NB4 (cell line): ENCODE results near the gene NPAS1.

Experiments used
- MAX ChIP-seq: IDR thresholded peaks from 2 replicates; pipeline ENCODE4 v1.6.1; 2011; ENCODE audit warnings: low read depth, low read length
- MYC ChIP-seq: IDR thresholded peaks from 2 replicates; pipeline ENCODE4 v1.6.1; 2011; ENCODE audit warnings: low read depth, low read length
- POLR2A ChIP-seq: IDR thresholded peaks from 2 replicates; pipeline ENCODE4 v1.6.1; 2011; ENCODE audit warnings: mild to moderate bottlenecking; ENCODE audit not compliant: insufficient read length; ENCODE audit errors: extremely low read depth
- TF ChIP-seq, protein P1 (sequence below): IDR thresholded peaks from one replicate; pipeline ENCODE4 v1.5.1; 2012; ENCODE audit warnings: low read depth, low read length

GRCh38 chr19:47086280-47086679, 66.6 kb downstream of the NPAS1 start:
- TF ChIP-seq, protein P1, sequence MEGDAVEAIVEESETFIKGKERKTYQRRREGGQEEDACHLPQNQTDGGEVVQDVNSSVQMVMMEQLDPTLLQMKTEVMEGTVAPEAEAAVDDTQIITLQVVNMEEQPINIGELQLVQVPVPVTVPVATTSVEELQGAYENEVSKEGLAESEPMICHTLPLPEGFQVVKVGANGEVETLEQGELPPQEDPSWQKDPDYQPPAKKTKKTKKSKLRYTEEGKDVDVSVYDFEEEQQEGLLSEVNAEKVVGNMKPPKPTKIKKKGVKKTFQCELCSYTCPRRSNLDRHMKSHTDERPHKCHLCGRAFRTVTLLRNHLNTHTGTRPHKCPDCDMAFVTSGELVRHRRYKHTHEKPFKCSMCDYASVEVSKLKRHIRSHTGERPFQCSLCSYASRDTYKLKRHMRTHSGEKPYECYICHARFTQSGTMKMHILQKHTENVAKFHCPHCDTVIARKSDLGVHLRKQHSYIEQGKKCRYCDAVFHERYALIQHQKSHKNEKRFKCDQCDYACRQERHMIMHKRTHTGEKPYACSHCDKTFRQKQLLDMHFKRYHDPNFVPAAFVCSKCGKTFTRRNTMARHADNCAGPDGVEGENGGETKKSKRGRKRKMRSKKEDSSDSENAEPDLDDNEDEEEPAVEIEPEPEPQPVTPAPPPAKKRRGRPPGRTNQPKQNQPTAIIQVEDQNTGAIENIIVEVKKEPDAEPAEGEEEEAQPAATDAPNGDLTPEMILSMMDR = no peak
- no peak for TF ChIP-seq MAX
- TF ChIP-seq POLR2A = no peak
- no peak for TF ChIP-seq MYC
